SK-N-SH (cell line): Measurements from ENCODE around the gene ITGA4. TPM values are rescaled to one million over a fixed set of nuclear protein-coding genes. Genes with fewer than 3 reads are reported as not detected.

Experiments
- CTCF ChIA-PET: fragments of 300-600, 350-600 bp; formaldehyde crosslinking; extraction: SDS; loops from one replicate; lab custom pipeline; 2021; lab: Yijun Ruan, JAX
- POLR2A ChIA-PET: fragments of 350-600 bp; sonication (Branson Sonifier 250); formaldehyde crosslinking; extraction: SDS; loops from one replicate; lab custom pipeline; 2020; ENCODE audit warnings: antibody characterized with exemption, inconsistent platforms; lab: Yijun Ruan, JAX
- DNase-seq: peaks from one replicate; pipeline ENCODE4 v3.0.0; 2012
- H2AFZ ChIP-seq: fragments of 200-600 bp; sonication (generic); 2 replicates; pipeline ENCODE4 v1.8.1; 2016; ENCODE audit warnings: antibody characterized with exemption, mild to moderate bottlenecking, low read depth
- H3F3A ChIP-seq: fragments of 200-600 bp; sonication (generic); replicated peaks from 2 replicates; pipeline ENCODE3; 2016; ENCODE audit warnings: antibody characterized with exemption, mild to moderate bottlenecking; ENCODE audit not compliant: insufficient read depth
- H3K27ac ChIP-seq, 2 experiments: fragments of 200-500 bp in 1 of 2; fragments of 200-600 bp in 1 of 2; sonication (Bioruptor generic) in 1 of 2; sonication (generic), shearing (Covaris generic) in 1 of 2; 2 replicates each; pipeline versions ENCODE4 v1.5.1 to v1.6.1; 2014 to 2016; ENCODE audit warnings: low read depth in 2 of 2, inconsistent platforms in 1 of 2, low read length in 1 of 2, mild to moderate bottlenecking in 1 of 2, mixed read lengths in 1 of 2
- H3K27me3 ChIP-seq: fragments of 200-600 bp; sonication (generic), shearing (Covaris generic); 2 replicates; pipeline ENCODE4 v1.6.1; 2016; ENCODE audit warnings: mixed run types; ENCODE audit not compliant: insufficient read depth
- H3K36me3 ChIP-seq, 2 experiments: fragments of 200-500 bp in 1 of 2; fragments of 200-600 bp in 1 of 2; sonication (Bioruptor generic) in 1 of 2; sonication (generic) in 1 of 2; replicated peaks in 1 of 2; 2 replicates each; pipeline versions ENCODE3 to v1.5.1; 2014 to 2016; ENCODE audit warnings: low read length in 1 of 2, mild to moderate bottlenecking in 1 of 2; ENCODE audit not compliant: insufficient read depth in 2 of 2, control insufficient read depth in 1 of 2
- H3K4me1 ChIP-seq, 2 experiments: fragments of 200-500 bp in 1 of 2; fragments of 200-600 bp in 1 of 2; sonication (Bioruptor generic) in 1 of 2; sonication (generic), shearing (Covaris generic) in 1 of 2; 2 replicates each; pipeline versions ENCODE4 v1.5.1 to v1.6.1; 2014 to 2016; ENCODE audit warnings: low read depth in 1 of 2, low read length in 1 of 2, mixed run types in 1 of 2; ENCODE audit not compliant: insufficient read depth in 2 of 2, control insufficient read depth in 1 of 2
- H3K4me2 ChIP-seq: fragments of 200-600 bp; sonication (generic), shearing (Covaris generic); 2 replicates; pipeline ENCODE4 v1.6.1; 2017; ENCODE audit warnings: mixed run types
- H3K4me3 ChIP-seq, 2 experiments: fragments of 200-500 bp in 1 of 2; fragments of 200-600 bp in 1 of 2; sonication (Bioruptor generic) in 1 of 2; sonication (generic), shearing (Covaris generic) in 1 of 2; 2 replicates each; pipeline versions ENCODE4 v1.5.1 to v1.8.1; 2014 to 2016; ENCODE audit warnings: low read depth in 2 of 2, inconsistent platforms in 1 of 2, low read length in 1 of 2, mild to moderate bottlenecking in 1 of 2, mixed read lengths in 1 of 2, moderate library complexity in 1 of 2
- H3K79me2 ChIP-seq: fragments of 200-600 bp; sonication (generic); 2 replicates; pipeline ENCODE4 v1.8.1; 2017; ENCODE audit warnings: mild to moderate bottlenecking; ENCODE audit not compliant: insufficient read depth
- H3K9ac ChIP-seq: fragments of 200-600 bp; sonication (generic); 2 replicates; pipeline ENCODE4 v1.6.1; 2017; ENCODE audit warnings: mixed run types
- H3K9me2 ChIP-seq: fragments of 200-600 bp; sonication (generic); 2 replicates; pipeline ENCODE4 v1.6.1; 2017; ENCODE audit warnings: mixed run types
- H3K9me3 ChIP-seq: fragments of 200-600 bp; sonication (generic); 2 replicates; pipeline ENCODE4 v1.6.1; 2017; ENCODE audit warnings: mixed run types, mild to moderate bottlenecking, moderate library complexity
- H4K20me1 ChIP-seq: fragments of 200-600 bp; sonication (generic); 2 replicates; pipeline ENCODE4 v1.6.1; 2017; ENCODE audit warnings: mild to moderate bottlenecking, mixed run types; ENCODE audit not compliant: insufficient read depth
- CHD2 ChIP-seq: fragments of 150-350 bp; IDR thresholded peaks from 2 replicates; pipeline ENCODE4 v1.6.1; 2018; ENCODE audit warnings: low read length; ENCODE audit not compliant: partially characterized antibody
- ELF1 ChIP-seq: IDR thresholded peaks from 2 replicates; pipeline ENCODE4 v1.4.0; 2012
- EP300 ChIP-seq, 2 experiments: IDR thresholded peaks; 2 replicates each; pipeline versions ENCODE4 v1.4.0 to v1.6.1; 2012; ENCODE audit warnings: borderline replicate concordance in 1 of 2, low read depth in 1 of 2, low read length in 1 of 2
- EZH2phosphoT487 ChIP-seq: fragments of 200-600 bp; sonication (generic); IDR thresholded peaks from 2 replicates; pipeline ENCODE4 v1.6.1; 2017; ENCODE audit warnings: low read depth, mixed run types, mild to moderate bottlenecking, antibody characterized with exemption, moderate library complexity, borderline replicate concordance
- FOSL2 ChIP-seq: IDR thresholded peaks from 2 replicates; pipeline ENCODE4 v1.4.0; 2012; ENCODE audit warnings: low read depth, mild to moderate bottlenecking, moderate library complexity, borderline replicate concordance
- FOXJ3 ChIP-seq: sonication (generic); formaldehyde crosslinking; IDR thresholded peaks from 2 replicates; pipeline ENCODE4 v1.5.1; 2020; ENCODE audit warnings: mild to moderate bottlenecking, missing genetic modification reagents
- FOXM1 ChIP-seq: IDR thresholded peaks from 2 replicates; pipeline ENCODE4 v1.4.0; 2012; ENCODE audit warnings: low read depth, mild to moderate bottlenecking
- GATA2 ChIP-seq: sonication (generic); formaldehyde crosslinking; IDR thresholded peaks from 2 replicates; pipeline ENCODE4 v1.5.0; 2020; ENCODE audit warnings: mild to moderate bottlenecking, missing genetic modification reagents
- IRF3 ChIP-seq: fragments of 150-350 bp; IDR thresholded peaks from 2 replicates; pipeline ENCODE4 v1.6.1; 2016; ENCODE audit warnings: mild to moderate bottlenecking, low read depth, low read length
- JUND ChIP-seq: IDR thresholded peaks from 2 replicates; pipeline ENCODE4 v1.4.0; 2012
- MAX ChIP-seq: IDR thresholded peaks from 2 replicates; pipeline ENCODE4 v1.4.0; 2012; ENCODE audit warnings: low read depth
- MEF2A ChIP-seq: IDR thresholded peaks from 2 replicates; pipeline ENCODE4 v1.4.0; 2012; ENCODE audit warnings: low read depth, borderline replicate concordance
- MXI1 ChIP-seq: IDR thresholded peaks from 2 replicates; pipeline ENCODE4 v1.6.1; 2012; ENCODE audit warnings: mild to moderate bottlenecking, low read depth, low read length, improper control_type of control experiment
- NRF1 ChIP-seq: IDR thresholded peaks from 2 replicates; pipeline ENCODE4 v1.6.1; 2012; ENCODE audit warnings: low read depth, mild to moderate bottlenecking, low read length
- POLR2AphosphoS5 ChIP-seq: IDR thresholded peaks from 2 replicates; pipeline ENCODE4 v1.6.1; 2012; ENCODE audit warnings: low read depth, low read length
- RAD21 ChIP-seq: IDR thresholded peaks from 2 replicates; pipeline ENCODE4 v1.6.1; 2012; ENCODE audit warnings: mild to moderate bottlenecking, low read length
- REST ChIP-seq: IDR thresholded peaks from 2 replicates; pipeline ENCODE4 v1.6.1; 2012; ENCODE audit warnings: mild to moderate bottlenecking, low read depth, low read length, moderate library complexity
- RFX5 ChIP-seq: IDR thresholded peaks from 2 replicates; pipeline ENCODE4 v1.6.1; 2012; ENCODE audit warnings: mild to moderate bottlenecking, improper control_type of control experiment, low read length
- RXRA ChIP-seq: IDR thresholded peaks from 2 replicates; pipeline ENCODE4 v1.4.0; 2012; ENCODE audit warnings: low read depth, mild to moderate bottlenecking, borderline replicate concordance
- SMC3 ChIP-seq: IDR thresholded peaks from 2 replicates; pipeline ENCODE4 v1.6.1; 2012; ENCODE audit warnings: low read depth, low read length, improper control_type of control experiment
- TAF1 ChIP-seq: IDR thresholded peaks from 2 replicates; pipeline ENCODE4 v1.6.1; 2012; ENCODE audit warnings: low read depth, mild to moderate bottlenecking, low read length, moderate library complexity, borderline replicate concordance
- TCF12 ChIP-seq: IDR thresholded peaks from 2 replicates; pipeline ENCODE4 v1.4.0; 2012
- USF1 ChIP-seq: IDR thresholded peaks from 2 replicates; pipeline ENCODE4 v1.4.0; 2012; ENCODE audit warnings: low read depth, borderline replicate concordance
- YY1 ChIP-seq: IDR thresholded peaks from 2 replicates; pipeline ENCODE4 v1.4.0; 2012; ENCODE audit warnings: low read depth, mild to moderate bottlenecking
- ZBTB33 ChIP-seq: IDR thresholded peaks from 2 replicates; pipeline ENCODE4 v1.4.0; 2012; ENCODE audit warnings: low read depth, borderline replicate concordance
- WGBS: methylation state at CpG from one replicate; pipeline ENCODE4 v1.1.6; 2017; ENCODE audit warnings: low lambda C conversion rate; 5-methylcytosine and 5-hydroxymethylcytosine counted together
- polyA plus RNA-seq, 3 experiments: library from polyadenylated mRNA; depleted of rRNA; stranded (reverse); fragments of >200 nt; gene quantifications; 2 replicates each; pipeline ENCODE4 v1.2.3, GENCODE V29; 2012

The ITGA4 gene
- polyA plus RNA-seq, 1 of the 3 experiments (the other 2 are of a cell fraction): 10.5 TPM

- TF ChIP-seq EZH2phosphoT487 (no peak), RAD21 (peak; percentile 14), FOXJ3 (CRISPR knock-in tag) (peak; percentile 44; the same call in 1 of the 2 replicates), GATA2 (CRISPR knock-in tag) (peak; percentile 65; the same call in 1 of the 2 replicates), USF1 (no peak), ZBTB33 (no peak)
Measured at GRCh38 chr2:181528441-181528840, 71.3 kb downstream of the ITGA4 start (continued).

GRCh38 chr2:181536730-181537129 lies 79.5 kb downstream of the ITGA4 start:
- 68% methylated on average over 2 of the region's 2 CpGs for WGBS
- no peak for TF ChIP-seq RFX5
- no peak for TF ChIP-seq MXI1
- TF ChIP-seq FOSL2: no peak
- no peak for TF ChIP-seq SMC3
- TF ChIP-seq TCF12: peak; percentile 24; the same call in 1 of the 2 replicates
- peak in 1 of 2 experiments; percentile 88; a peak in 2 of 4 replicates for TF ChIP-seq EP300 (IDR thresholded peaks at IDR 0.05; ENCODE audit: borderline replicate concordance in 1 of 2, low read depth in 1 of 2, low read length in 1 of 2)
- TF ChIP-seq ELF1: no peak
- TF ChIP-seq EZH2phosphoT487: no peak
- no peak for TF ChIP-seq JUND
- TF ChIP-seq MAX: no peak
- no peak for TF ChIP-seq RXRA
- no peak for TF ChIP-seq YY1
- TF ChIP-seq POLR2AphosphoS5: no peak
- TF ChIP-seq FOXM1: no peak
- no peak for TF ChIP-seq MEF2A
- no peak for TF ChIP-seq REST
- peak; percentile 73 for TF ChIP-seq CHD2
- no peak for TF ChIP-seq NRF1
- no peak for TF ChIP-seq IRF3
- TF ChIP-seq TAF1: no peak

More at GRCh38 chr2:181536730-181537129, 79.5 kb downstream of the ITGA4 start:
- Histone ChIP-seq H3K4me3 (no peak overlapping the region), H4K20me1 (no peaks in the 10 kb centered on the region), H3K9me2 (no peaks in the 10 kb centered on the region), H3K9ac (no peak overlapping the region), H3K27ac (peak overlapping the region in 1 of 2 experiments; percentile 60; a peak in 2 of 4 replicates), H3K79me2 (no peaks in the 10 kb centered on the region), H3K36me3 (peaks cover 11 to 24% of the 10 kb centered on the region in 2 experiments), H2AFZ (no peak overlapping the region), H3K4me2 (no peak overlapping the region), H3F3A (no peaks in the 10 kb centered on the region), H3K9me3 (no peaks in the 10 kb centered on the region), H3K4me1 (peaks cover 0 to 4% of the 10 kb centered on the region in 2 experiments; a peak in 1 of 4 replicates), H3K27me3 (no peaks in the 10 kb centered on the region)
- POLR2A ChIA-PET: no interaction called here
- CTCF ChIA-PET: interaction anchor here (0.6 to 1.6 kb wide), 5 partner anchors 19 to 432 kb away, joined by 3 to 5 read pairs (median 3); no protein-coding TSS in a partner anchor
- peak; percentile 39 for DNase-seq
